RWPE1 (cell line): ENCODE measurements around the gene PARVG.

Source experiments
- CTCF ChIA-PET: fragments of 350-600 bp; sonication (Branson Sonifier 250); formaldehyde crosslinking; extraction: SDS; loops from one replicate; lab custom pipeline; 2021; lab: Yijun Ruan, JAX
- POLR2A ChIA-PET: fragments of 400-600 bp; formaldehyde crosslinking; extraction: SDS; loops from one replicate; lab custom pipeline; 2020; ENCODE audit warnings: antibody characterized with exemption; ENCODE audit not compliant: low non-redundant PET; lab: Yijun Ruan, JAX
- DNase-seq: peaks from one replicate; pipeline ENCODE4 v3.0.0; 2012; ENCODE audit warnings: low spot score
- H3K27ac ChIP-seq: fragments of 450-650 bp; 2 replicates; pipeline ENCODE4 v1.5.1; 2017
- TF ChIP-seq, protein P1 (sequence below): fragments of 450-650 bp; conservative IDR thresholded peaks from 2 replicates; pipeline ENCODE4 v1.5.1; 2017; ENCODE audit warnings: low read depth, mild to moderate bottlenecking

PARVG gene

DNA sequence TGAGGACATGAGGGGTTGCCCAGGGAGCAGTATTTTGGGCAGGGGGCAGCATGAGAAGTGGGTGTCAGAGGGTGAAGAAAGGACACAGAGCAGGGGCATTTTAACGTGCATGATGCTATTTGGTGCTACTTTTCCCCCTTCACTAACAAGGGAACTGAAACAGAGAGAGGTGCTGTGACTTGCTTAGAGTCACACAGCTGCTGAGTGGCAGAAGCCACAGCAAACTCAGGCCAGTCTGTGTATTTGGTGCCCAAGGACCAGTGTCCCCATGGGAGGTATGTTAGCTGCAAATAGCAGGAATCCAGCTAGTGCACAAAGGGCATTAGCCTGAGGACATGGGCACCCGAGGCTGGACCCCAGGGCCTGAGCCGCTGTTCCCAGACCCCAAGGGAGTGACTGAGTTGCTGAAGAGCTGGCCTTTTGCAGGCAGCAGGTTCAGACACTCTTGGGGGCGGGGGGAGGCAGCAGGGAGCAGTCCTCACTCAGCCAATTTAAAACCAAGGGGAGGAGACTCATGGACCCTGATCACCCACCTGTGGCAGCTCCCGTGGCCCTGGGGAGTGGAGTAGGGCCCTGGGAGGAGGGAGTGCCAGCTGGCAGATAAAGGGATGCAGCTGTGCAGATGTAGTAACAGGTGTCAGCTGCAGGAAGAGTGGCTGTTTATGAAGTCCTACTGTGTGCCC lies 14.6 kb downstream of the PARVG start:
- ChIA-PET POLR2A (no interaction called here), CTCF (interaction anchor here (0.6 kb wide), 2 partner anchors 22 to 37 kb away, joined by 3 to 5 read pairs; no protein-coding TSS in a partner anchor)
- TF ChIP-seq, protein P1, sequence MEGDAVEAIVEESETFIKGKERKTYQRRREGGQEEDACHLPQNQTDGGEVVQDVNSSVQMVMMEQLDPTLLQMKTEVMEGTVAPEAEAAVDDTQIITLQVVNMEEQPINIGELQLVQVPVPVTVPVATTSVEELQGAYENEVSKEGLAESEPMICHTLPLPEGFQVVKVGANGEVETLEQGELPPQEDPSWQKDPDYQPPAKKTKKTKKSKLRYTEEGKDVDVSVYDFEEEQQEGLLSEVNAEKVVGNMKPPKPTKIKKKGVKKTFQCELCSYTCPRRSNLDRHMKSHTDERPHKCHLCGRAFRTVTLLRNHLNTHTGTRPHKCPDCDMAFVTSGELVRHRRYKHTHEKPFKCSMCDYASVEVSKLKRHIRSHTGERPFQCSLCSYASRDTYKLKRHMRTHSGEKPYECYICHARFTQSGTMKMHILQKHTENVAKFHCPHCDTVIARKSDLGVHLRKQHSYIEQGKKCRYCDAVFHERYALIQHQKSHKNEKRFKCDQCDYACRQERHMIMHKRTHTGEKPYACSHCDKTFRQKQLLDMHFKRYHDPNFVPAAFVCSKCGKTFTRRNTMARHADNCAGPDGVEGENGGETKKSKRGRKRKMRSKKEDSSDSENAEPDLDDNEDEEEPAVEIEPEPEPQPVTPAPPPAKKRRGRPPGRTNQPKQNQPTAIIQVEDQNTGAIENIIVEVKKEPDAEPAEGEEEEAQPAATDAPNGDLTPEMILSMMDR, result no peak
- no peak for DNase-seq
- H3K27ac ChIP-seq, result no peak overlapping the region

DNA sequence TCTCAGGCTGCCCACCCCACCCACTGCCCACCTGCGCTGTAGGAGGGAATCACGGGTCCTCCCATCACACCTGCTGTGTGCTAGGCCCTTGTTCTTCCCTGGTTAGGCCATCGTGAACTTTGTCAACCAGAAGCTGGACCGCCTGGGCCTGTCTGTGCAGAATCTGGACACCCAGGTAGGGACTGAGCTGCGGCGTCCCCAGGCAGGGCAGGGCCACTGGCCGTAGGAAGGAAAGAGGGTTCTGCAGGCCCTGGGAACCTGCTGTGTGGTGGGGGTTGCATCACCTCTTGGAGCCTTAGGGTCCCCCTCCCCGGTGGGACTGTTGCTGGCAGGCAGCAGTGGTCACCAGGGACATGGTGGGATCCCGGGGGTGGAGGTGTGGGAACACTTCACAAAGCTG lies 15.5 kb downstream of the PARVG start:
- H3K27ac ChIP-seq, result no peak overlapping the region
- CTCF ChIA-PET, result no interaction called here
- POLR2A ChIA-PET, result no interaction called here
- no peak for DNase-seq
- TF ChIP-seq, protein P1, result no peak

DNA sequence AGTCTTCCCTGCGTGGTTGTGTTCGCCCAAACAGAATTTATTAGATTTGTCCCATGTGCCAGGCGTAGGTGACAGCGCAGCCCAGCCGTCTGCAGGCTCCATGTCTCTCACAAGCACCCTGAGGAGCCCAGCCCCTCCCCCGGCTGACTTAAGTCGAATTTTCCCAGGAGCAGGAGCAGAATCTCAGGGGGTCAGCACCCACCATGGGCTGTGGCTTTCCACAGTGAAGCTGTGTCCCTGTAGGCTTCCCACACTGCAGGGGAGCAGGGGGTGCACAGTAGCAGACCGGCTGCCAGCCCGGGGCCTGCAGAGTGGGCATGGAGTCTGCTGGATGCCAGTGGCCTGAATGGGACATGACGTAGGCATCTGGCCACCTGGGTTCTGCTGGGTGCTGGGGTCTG lies 16.0 kb downstream of the PARVG start:
- CTCF ChIA-PET, result no interaction called here
- TF ChIP-seq, protein P1, result no peak
- POLR2A ChIA-PET, result no interaction called here

DNA sequence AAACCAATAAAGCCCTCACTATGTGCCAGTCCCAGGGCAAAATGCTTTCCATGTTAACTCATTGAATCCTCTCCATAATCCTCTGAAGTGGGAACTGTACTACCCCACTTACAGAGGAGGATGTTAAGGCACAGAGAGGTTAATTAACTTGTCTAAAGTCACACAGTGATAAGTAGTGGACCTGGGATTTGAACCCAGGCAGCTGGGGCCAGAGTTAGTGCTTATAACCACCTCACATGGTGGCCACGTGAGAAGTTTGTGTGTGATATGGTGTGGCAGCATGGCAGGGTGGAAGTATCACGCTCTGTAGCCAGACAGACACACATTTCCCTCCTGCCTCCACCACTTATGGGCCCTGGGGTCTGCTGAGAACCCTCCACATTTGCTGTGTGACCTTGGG lies 16.5 kb downstream of the PARVG start:
- TF ChIP-seq, protein P1, result no peak
- POLR2A ChIA-PET, result no interaction called here
- no peak overlapping the region for H3K27ac ChIP-seq
- no peak for DNase-seq
- CTCF ChIA-PET, result no interaction called here

More for the DNA sequence above, 16.0 kb downstream of the PARVG start:
- no peak overlapping the region for H3K27ac ChIP-seq
- DNase-seq, result no peak

DNA sequence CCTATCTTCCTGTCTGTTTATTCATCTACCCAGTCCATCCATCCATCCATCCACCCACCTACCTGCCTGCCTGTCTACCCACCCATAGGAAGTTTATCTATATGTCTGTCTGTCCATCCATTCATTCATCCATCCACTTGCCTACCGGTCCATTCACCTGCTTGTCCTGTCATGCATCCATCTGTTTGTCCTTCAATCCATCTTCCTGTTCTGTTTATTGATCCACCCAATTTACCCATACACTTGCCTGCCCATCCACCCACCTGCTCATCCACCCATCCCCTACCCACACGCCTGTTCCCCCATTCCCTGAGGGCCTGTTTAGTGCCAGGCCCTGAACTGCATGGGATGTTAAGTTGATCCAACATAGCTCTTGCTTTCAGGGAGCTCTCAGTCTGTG lies 18.4 kb downstream of the PARVG start:
- ChIA-PET CTCF (no interaction called here), POLR2A (no interaction called here)
- no peak for DNase-seq
- H3K27ac ChIP-seq, result no peak overlapping the region
- TF ChIP-seq, protein P1, result no peak

DNA sequence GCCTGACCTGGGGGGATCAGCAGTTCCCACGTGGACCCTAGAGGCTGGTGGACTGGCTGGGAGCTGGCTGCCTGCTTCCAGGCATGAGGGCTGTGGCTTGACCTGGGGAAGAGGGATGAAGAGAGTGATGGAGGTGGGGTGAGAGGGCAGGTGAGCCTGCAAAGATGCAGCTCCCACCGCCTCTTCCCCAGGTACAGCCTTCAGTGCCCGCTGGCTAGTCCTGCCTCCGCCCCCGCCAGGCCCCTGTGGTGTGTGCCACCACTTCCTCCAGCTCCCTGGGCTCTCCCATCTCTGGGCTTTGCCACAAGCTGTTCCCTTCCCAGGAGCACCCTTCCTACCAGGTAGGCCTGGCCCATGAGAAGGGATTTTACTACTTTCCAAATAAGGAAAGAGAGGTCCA lies 19.1 kb downstream of the PARVG start:
- ChIA-PET POLR2A (no interaction called here), CTCF (interaction anchor here (0.5 kb wide), 1 partner anchor 91 kb away, joined by 9 read pairs; no protein-coding TSS in a partner anchor)
- no peak for DNase-seq
- TF ChIP-seq, protein P1, result no peak
- no peak overlapping the region for H3K27ac ChIP-seq
